CD4-positive, alpha-beta T cell treated with Interleukin-21 for 1 hour (primary cell): ENCODE results near the gene SLC23A2.

ENCODE experiments used
- DNase-seq: peaks from one replicate; pipeline ENCODE4 v3.0.0-alpha.2; 2020

Gene SLC23A2

DNA sequence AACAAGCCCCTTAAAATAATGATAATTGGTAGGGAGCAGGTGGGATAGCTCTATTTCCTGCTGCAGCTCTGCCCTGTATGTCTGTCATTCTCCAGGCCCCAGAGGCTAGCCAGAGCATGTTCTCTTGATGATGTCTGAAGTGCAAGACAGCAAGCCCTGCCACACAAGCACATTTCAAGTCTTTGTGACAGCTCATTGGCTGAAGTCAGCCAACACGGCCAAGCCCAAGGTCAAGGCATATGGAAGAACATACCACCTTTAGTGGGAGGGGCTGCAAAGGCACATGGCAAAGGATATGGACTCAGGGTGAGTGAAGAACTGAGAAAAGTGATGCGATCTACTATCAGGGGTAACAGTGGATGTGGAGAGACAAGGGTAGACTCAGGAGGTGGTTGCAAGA lies 163.6 kb downstream of the SLC23A2 start:
- no peak for DNase-seq

DNA sequence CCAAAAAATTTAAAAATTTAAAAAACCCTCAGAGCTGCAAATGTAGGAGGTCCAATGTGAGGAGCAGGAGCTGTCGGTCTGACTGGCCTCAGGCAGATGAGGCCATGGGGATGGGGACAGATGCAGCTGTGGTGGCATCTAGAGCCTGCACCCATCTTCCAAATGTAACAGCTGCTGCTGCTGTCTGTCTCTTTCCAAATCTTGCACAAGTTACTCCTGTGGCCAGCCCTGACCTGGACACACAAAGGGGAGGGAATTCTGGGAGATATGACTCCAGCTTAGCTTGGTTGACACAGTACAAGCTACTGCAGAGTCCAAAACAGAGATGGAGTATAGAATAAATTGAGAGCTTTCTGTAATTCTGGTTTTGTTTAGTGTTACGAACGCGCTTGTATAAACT lies 164.4 kb downstream of the SLC23A2 start:
- DNase-seq, result no peak

DNA sequence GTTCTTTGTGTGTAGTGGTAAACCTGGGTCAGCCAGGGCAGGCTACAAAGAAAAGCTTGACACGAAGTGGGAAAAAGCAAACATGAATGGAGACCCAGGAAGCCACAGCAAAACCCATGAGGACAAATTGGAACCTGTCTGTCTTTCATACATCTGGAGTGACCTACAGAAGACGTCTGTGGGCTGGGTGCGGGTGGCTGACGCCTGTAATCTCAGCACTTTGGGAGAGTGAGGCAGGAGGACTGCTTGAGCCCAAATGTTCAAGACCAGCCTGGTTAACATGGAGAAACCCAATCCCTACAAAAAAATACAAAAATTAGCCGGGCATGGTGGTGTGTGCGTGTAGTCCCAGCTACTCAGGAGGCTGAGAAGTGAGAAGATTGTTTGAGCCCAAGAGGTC lies 164.8 kb downstream of the SLC23A2 start:
- DNase-seq, result no peak

DNA sequence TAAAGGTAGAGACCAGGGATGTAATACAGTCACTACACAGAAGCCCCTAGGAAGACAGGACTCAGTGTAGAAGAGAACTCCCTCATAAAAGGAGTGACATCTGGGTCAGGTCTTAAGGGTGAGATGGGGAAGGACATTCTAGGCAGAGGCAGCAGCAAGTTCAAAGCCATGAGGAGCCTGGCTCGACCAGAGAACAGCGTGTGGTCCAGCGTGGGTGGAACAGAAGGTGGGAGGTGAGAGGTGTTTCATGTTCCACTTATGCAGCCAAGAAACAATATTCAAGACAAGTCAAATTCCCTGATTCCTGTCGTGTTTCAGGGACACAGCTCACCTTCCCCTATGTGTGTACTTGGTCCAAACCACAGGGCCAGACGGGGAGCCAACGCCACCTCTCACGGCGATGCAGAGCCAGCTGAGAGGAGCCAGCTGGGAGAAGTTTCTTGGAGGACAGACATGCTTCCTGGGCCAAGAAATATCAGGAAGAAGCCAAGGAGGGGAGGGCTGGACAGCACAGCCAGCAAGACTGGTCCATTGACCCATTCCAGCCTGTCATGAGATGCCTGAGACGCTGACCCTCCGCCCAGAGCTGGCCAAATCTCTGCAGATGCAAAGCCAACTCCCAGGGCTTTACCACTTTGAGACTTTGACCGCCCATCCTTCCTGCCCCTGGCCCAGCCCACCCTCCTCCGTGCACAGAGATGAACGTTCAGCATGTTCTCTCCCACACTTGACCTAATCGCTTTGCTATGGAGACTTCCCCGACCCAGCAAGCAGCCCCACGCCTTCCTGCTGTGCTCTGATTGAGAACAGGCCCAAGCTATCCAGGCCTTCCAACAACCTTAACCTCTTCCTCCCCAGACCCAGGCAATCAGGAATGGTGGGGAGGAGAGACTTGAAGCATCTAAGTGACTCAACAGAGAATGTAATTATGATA lies 165.8 kb downstream of the SLC23A2 start:
- DNase-seq, result no peak

DNA sequence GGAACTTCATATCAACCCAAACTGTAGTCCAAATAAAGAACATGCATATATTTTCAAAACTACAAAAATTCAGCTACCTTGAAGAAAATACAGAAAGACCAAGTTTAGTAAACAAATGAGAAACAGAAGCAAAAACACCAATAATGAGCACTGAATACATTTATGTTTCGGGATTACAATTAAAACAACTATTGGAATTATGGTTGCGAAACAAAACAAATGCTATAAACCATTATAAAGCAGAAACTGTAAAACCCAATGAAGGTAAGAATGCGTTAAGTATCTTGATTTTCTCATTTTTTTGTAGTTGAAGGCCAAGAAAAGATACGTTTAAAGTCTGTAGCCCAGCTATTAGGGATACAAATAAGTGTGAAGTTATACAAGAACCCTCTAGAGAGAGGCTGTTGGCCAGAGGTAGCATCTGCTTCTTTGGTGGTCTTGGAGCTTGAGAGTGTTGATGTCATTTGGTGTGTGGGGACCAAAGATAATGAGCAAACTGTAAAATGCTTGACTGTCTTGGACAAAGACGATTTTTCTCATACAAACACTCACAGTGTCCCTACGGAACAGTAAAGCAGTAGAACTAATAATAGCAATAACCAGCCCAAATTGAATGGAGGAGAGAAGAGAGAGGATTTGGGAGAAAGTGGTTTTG lies 168.1 kb downstream of the SLC23A2 start:
- no peak for DNase-seq

DNA sequence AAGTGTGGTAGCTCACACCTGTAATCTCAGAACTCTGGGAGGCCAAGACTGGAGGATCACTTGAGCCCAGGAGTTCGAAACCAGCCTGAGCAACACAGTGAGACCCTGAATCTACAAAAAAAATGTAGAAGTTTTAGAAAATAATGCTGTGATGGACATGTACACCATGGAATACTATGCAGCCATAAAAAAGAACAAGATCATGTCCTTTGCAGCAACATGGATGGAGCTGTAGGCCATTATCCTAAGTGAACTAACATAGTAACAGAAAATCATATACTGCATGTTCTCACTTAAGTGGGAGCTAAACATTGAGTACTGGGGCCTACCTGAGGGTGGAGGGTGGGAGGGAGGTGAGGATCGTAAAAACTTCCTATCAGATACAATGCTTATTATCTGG lies 168.8 kb downstream of the SLC23A2 start:
- DNase-seq, result no peak

DNA sequence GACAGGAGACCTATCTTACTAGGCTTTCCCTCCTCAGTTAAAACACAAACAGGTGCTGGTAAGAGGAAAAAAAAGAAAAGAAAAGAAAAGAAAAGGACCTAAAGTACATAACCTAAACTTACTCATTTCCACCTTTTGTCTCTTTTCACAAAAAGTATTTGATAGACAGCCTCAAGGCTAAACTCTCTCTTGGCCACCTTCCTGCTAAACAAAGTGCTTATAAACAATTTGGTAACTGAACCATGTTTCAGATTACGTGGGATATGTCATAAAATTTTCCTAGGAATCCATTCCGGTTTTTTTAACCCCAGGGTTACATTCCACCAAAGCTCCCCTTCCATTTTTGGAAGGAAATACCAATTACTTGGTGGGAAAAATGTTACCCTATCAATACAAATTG lies 170.6 kb downstream of the SLC23A2 start:
- DNase-seq, result no peak

DNA sequence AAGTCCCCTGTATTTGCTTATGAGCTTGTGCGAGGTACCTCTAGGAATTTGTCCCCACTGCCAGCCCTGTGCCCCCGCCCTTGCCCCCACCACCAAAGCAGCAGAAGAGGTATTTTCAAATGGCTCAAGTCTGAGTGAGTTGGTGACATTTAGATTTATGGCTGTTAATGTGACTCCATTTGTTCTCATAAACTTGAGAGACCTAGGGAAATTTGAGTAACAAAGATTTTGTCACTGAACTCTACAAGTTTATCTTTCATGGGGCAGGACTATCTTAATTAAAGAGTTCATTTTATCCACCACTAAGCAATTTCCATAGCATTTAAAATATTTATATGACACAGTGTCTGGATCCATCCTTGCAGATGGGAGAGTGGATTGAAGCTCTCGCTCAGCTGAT lies 171.1 kb downstream of the SLC23A2 start:
- DNase-seq, result no peak

DNA sequence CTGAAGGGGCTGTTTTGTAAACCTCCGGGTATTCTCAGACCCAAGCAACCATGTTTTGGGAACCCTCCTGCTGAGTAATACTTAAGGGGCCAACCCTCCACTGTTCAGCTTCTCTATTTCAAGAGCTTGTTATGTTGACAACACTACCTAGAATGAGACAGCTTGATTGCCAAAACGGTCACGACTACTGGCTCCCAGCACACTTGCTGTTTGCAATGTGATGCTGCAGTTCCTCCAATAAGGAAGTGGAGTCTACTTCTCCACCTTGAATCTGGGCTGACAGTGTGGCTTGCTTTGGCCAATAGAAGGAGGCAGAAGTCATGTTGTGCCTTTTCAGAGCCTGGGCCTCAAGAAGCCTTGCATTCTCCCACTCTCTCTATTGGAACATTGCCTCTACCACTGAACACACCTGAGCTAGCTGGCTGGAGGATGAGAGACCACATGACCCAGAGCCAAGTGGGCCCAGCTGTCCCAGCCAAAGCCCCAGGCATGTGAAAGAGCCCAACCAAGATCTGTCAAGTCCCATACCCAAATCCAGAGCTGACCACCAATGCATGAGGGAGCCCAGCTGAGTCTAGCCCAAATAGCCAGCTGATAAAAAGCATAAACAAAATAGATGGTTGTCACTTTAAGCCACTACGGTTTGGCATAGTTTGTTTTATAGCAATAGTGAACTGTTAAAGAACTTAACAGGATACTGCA lies 171.6 kb downstream of the SLC23A2 start:
- DNase-seq, result no peak

DNA sequence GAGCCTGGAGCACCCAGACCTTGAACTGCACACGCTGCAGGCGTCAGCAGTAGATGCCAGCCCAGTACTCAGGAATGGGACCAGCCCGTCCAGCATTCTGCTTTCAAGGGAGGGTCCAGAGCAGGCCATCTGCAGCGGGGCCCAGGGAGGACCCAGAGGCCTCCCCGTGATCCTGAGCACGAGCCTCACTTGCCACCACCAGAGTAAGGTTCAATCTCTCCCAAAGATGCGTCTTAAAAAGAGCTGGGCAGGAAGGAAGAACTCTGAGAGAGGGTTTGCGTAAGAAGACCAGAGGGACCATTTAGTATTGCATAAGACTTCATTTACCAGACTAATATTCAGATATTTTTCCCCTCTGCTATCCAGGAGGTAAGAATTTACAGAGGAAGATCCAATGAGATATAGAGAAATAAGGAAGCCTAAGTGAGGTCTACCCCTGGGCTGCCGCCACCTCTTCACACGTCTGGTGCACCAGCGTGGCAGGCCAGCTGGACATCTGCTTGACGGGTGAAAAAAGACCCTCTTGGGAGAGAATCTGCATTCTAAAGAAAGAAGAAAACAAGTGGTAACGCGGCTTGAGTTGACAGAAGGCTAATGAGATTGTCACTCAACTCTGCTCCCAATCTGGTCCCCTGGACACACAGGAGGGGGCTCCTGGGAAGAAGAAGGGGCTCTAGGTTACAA lies 172.3 kb downstream of the SLC23A2 start:
- no peak for DNase-seq

DNA sequence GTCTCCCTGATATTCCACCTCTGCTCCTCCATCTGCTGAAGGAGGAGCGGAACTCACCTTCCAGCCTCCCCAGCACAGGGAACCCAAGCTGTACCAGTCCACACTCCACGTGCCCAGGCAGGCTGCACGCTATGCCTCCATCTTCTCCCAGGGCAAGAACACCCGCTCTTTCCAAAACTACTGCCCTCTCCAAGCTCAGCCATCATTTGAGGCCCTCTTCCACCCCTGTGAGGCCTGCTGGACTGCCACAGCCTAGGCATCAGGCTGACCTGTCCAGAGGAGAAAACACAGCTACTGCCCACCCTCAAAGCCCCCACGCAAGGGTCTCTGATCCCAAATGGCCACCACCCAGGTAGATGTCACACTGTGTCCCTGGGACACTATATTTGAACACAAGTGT lies 179.7 kb downstream of the SLC23A2 start:
- no peak for DNase-seq

DNA sequence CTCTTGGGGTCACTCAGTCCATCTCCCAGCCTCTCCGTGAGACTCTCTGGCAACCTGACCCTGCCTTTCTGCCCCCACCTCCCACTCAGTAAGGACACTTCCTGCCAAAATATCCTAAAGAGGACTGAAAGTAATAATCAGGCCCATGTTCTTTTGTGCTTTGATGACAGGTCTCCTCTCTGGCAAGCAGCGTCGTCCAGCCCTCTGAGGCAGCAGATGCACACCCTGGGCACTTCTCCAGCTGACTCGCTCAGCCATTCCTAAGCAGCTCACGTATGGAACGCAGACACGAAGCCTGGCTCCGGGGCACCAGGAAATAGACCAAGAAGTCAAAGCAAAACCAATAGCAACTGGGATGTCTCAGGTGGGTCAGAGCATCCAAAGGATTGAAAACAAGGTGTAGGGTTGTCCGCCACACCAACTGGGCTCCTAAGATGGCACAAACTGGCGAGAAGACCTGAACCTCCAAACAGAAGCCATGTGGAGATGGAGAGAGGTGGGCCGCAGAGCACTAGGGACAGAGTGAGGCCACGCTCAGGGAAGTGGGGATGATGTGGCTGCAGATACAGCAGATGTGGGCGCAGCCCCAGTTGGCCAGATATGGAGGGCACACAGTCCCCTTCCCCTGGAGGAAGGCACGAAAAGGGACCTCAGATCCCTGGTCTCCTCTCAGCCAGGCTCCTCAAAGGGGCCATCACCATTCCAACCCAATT lies 180.3 kb downstream of the SLC23A2 start:
- no peak for DNase-seq

DNA sequence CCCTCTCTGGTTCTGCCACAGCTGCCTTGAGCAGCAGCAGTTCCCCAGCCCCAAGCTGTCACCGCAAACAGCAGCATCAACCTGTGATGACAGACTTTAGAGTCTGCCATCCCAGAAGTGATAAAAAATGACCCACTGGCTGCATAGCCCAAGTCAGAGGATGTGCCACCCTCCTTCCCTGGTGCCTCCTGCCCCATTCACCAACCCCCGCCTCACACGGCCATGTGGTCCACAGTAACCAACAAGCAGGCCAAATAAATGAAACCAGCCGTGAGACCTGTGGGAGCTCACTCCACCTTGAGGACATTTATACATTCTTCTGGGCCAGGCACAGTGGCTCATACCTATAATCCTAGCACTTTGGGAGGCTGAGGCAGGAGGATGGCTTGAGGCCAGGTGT lies 181.4 kb downstream of the SLC23A2 start:
- DNase-seq, result no peak

DNA sequence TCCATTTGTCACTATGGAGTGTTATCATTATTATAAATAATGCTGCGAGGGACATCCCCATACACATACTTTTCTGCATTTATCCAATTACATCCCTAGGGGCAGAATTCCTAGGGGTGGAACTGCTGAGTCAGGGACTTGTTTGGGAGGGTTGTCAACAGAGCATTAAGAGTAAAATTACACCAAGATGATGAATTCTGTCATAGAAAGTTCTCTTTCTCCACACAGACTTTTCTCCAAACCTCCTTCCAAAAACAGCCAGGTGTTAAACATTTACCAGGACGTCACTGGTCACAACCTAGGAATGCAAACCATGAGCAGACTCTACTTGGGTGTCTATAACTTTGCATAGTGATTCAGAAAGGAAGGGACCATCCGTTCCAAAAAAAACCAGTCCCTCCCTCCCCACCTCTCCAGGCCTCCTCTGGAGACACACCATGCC lies 184.1 kb downstream of the SLC23A2 start:
- no peak for DNase-seq

DNA sequence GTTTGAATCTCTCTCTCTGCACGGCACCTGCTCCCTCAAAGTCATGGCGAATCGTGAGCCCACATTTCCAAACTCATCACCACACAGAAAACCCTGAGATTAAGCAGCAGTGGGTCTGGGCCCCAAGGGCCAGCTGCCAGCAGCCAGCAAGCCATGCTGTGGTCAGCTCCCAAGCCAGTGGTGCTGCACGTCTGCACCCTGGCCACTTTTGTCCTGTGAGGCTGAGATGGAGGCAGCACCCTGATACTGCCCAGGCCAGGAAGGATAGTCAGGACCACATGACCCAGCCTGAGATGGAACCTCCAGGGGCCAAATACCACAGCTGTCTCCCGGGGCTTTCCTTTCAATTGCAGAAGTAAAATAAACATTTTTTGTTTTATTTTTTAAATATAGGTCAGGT lies 185.7 kb downstream of the SLC23A2 start:
- no peak for DNase-seq

DNA sequence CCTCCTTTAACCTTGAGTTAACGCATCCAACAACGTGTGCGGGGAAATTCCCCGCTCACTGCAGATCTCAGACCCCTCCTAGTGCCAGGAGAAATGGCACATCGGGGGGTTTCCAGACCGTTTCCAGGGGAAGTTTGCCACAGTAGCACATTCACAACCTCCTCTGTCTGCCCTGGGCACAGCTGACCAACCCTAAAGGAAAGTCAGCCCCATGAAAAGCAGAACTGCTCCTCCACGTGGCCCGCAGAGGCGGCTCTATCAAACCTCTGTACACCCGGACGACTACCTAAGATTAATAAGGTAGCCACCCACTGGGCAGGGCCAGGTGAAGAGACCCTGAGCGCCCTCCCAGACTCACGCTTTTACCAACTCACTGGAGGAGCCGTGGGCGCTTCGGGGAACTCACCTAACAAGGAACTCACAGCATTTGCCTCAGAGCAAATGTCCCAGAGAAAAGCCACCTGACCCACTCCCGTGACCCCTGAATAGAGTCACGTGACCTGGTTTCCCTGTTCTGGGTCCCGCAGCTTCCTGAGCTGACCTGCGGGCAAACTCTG lies 186.5 kb downstream of the SLC23A2 start:
- peak; percentile 91 for DNase-seq

DNA sequence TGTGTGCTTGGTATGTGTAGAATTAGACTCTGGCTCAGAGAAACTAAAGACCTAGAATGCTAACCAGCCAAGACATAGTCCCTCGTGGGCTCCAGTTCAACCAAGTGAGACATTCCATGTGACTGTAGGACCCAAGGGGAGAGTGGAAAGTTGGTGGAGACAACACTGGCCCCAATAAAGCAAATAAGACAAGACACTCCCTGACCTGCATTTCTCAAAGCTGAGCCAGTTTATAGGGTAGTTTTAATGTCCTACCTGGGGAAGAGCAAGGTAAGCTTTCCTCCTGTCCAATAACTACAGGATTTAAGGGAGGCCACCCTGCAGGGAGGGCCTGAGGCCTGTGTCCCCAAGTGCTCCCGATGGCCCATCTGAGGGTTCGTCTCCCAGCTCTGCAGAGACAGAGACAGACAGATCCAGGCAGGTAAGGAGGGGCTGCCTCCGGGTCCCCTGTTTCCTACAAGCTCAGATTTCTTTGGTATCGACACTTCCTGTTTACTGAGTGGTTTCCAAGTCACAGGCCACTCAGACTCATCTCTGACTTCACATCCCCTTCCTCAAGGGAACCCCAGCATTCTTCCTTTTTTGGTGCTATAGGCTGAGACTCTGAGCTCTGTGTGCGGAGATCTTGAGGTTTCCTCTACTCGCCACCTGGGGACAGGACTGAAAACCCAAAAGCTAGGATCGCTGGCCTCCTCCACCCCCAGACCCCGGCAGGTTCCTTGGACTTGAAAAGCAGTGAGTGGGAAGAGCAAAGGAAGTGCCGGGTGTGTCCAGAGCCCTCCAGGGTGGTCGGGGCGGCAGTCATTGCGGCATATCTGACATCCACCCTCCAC lies 187.2 kb downstream of the SLC23A2 start:
- DNase-seq, result peak; percentile 90

DNA sequence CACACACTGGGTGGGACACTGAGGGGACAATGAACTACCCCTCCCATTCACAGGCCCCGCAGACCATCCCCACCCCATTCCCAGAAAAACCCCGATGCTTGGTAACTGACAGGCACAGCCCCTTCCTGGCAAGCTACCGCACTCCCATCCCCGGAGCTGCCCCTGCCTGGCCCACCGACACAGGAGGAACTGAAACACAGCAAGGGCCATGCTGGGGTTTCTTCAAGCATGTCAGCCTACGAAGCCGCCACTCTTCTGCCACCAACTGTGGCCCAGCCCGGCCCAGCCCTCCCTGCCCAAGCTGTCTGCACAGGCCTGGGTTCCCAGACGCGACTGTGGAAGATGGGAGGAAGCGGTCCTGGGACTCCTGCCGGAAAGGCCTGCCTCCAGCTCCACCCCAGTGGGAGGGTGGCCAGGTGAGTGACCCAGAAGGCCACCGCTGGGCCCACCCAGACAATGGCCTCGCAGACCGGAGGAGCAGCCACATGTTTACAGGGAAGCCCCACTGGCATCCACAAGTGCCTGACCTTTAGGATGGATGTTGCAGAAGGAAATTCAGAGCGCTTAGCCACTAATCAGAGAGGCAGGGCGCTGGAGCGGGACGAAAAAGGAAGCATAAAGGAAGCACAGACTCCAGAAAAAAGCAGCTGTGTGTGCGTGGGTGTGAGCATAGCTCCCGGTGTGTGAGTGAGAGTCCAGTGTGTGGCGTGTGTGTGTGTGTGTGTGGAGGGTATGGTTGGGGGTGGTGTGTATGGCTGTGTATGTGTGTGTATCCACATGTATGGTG lies 188.0 kb downstream of the SLC23A2 start:
- peak; percentile 49 for DNase-seq

DNA sequence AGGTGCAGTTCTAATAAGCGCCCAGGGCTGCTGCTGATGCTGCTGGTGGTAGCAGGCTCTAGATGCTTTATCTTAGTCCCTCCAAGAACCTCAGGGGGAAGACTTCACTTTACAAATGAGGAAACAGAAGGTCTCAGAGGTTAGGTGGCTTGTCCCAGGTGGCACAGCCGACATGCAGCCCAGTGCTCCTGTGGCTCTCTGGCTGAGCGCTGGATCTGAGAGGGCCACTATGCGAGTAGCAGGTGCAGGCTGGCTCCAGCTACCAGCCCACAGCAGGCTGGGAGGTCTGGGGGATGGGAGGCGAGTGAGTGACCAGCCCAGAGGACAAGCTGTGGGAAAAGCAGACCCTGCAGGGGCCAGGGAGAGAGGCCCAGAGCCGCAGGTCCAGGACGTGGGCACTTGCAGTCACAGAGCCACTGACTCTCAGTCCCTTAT lies 188.7 kb downstream of the SLC23A2 start:
- no peak for DNase-seq

DNA sequence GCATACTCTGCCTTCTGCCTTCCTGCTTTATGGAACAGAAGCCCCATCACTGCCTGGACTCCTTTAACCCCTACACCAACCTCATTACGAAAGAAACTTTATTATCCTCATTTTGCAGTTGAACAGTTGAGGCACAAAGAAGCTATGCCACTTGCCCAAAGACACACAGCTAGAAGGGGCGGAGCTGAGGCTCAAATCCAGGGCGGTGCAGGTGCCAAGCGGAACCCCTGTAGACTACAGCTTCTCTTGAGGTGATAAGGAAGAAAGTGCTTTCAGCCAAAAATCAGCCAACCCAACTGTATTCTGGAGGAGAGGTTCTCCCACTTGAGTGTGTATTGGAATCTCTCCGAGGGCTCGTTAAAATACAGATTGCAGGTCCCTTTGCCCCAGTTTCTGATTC lies 189.1 kb downstream of the SLC23A2 start:
- peak; percentile 46 for DNase-seq
